Fibroblast of mammary gland (primary cell): Measurements from ENCODE around the gene TBC1D22A.

ENCODE experiments used
- DNase-seq: peaks from one replicate; pipeline ENCODE4 v3.0.0-alpha.2; 2010; ENCODE audit warnings: low read depth
- H3K4me3 ChIP-seq: 2 replicates; pipeline ENCODE4 v1.5.1; 2011; ENCODE audit warnings: low read depth, mild to moderate bottlenecking, low read length, moderate library complexity; ENCODE audit not compliant: control insufficient read depth
- CTCF ChIP-seq: conservative IDR thresholded peaks from 2 replicates; pipeline ENCODE4 v1.5.1; 2011; ENCODE audit warnings: low read depth, low read length, inconsistent platforms; ENCODE audit not compliant: control insufficient read depth, insufficient read depth

TBC1D22A gene

GRCh38 chr22:46948411-46949144 is 186.1 kb downstream of the TBC1D22A start:
- no peak for TF ChIP-seq CTCF
- H3K4me3 ChIP-seq: no peak overlapping the region
- no peak for DNase-seq

GRCh38 chr22:46951350-46951749 is 188.9 kb downstream of the TBC1D22A start:
- TF ChIP-seq CTCF: no peak

GRCh38 chr22:46951973-46952372 is 189.5 kb downstream of the TBC1D22A start:
- no peak for TF ChIP-seq CTCF
- no peak for DNase-seq
- H3K4me3 ChIP-seq: no peak overlapping the region

More at GRCh38 chr22:46951350-46951749, 188.9 kb downstream of the TBC1D22A start:
- H3K4me3 ChIP-seq: no peak overlapping the region
- DNase-seq: no peak

- no peak for DNase-seq
- H3K4me3 ChIP-seq: no peak overlapping the region
- TF ChIP-seq CTCF: no peak
These were observed 191.7 kb downstream of the TBC1D22A start for GRCh38 chr22:46953968-46954765.

- TF ChIP-seq CTCF: no peak
- DNase-seq: no peak
- H3K4me3 ChIP-seq: no peak overlapping the region
These were observed 192.3 kb downstream of the TBC1D22A start for GRCh38 chr22:46954781-46955180.

GRCh38 chr22:46956498-46957215 is 194.2 kb downstream of the TBC1D22A start:
- H3K4me3 ChIP-seq: no peak overlapping the region
- TF ChIP-seq CTCF: no peak

More at GRCh38 chr22:46956498-46957215, 194.2 kb downstream of the TBC1D22A start:
- DNase-seq: no peak
